Activated gamma-delta T cell treated with Interleukin-2 at 50 U/mL for 16 hours (primary cell): ENCODE results near the gene MRPL37.

Experiments
- DNase-seq: peaks from one replicate; pipeline ENCODE4 v3.0.0-alpha.2; 2020

Gene MRPL37

GRCh38 chr1:54241364-54241763, 41.4 kb downstream of the MRPL37 start:
- no peak for DNase-seq

GRCh38 chr1:54243022-54243421, 43.1 kb downstream of the MRPL37 start:
- DNase-seq, result no peak

- DNase-seq, result no peak
Observed at GRCh38 chr1:54244655-54245054, 44.7 kb downstream of the MRPL37 start.

GRCh38 chr1:54245501-54245900, 45.5 kb downstream of the MRPL37 start:
- no peak for DNase-seq

- no peak for DNase-seq
Observed at GRCh38 chr1:54246116-54246721, 46.3 kb downstream of the MRPL37 start.

- no peak for DNase-seq
Observed at GRCh38 chr1:54247863-54248515, 48.0 kb downstream of the MRPL37 start.

GRCh38 chr1:54248966-54249365, 49.0 kb downstream of the MRPL37 start:
- DNase-seq, result no peak

GRCh38 chr1:54249819-54250435, 50.0 kb downstream of the MRPL37 start:
- DNase-seq, result no peak

- no peak for DNase-seq
Observed at GRCh38 chr1:54250670-54251069, 50.7 kb downstream of the MRPL37 start.

- DNase-seq, result no peak
Observed at GRCh38 chr1:54252371-54252936, 52.5 kb downstream of the MRPL37 start.

- DNase-seq, result no peak
Observed at GRCh38 chr1:54253480-54253879, 53.5 kb downstream of the MRPL37 start.

GRCh38 chr1:54254055-54254454, 54.1 kb downstream of the MRPL37 start:
- DNase-seq, result no peak

- DNase-seq, result no peak
Observed at GRCh38 chr1:54255026-54255702, 55.2 kb downstream of the MRPL37 start.

- no peak for DNase-seq
Observed at GRCh38 chr1:54256522-54257345, 56.8 kb downstream of the MRPL37 start.

GRCh38 chr1:54257346-54257620, 57.3 kb downstream of the MRPL37 start:
- DNase-seq, result no peak

- DNase-seq, result no peak
Observed at GRCh38 chr1:54257876-54258275, 57.9 kb downstream of the MRPL37 start.

- no peak for DNase-seq
Observed at GRCh38 chr1:54259546-54260140, 59.7 kb downstream of the MRPL37 start.

GRCh38 chr1:54260810-54261209, 60.8 kb downstream of the MRPL37 start:
- no peak for DNase-seq

GRCh38 chr1:54262244-54262643, 62.3 kb downstream of the MRPL37 start:
- no peak for DNase-seq

- DNase-seq, result no peak
Observed at GRCh38 chr1:54263601-54264226, 63.7 kb downstream of the MRPL37 start.

GRCh38 chr1:54265126-54265525, 65.2 kb downstream of the MRPL37 start:
- no peak for DNase-seq

- DNase-seq, result no peak
Observed at GRCh38 chr1:54265659-54266058, 65.7 kb downstream of the MRPL37 start.
